ENCODE results near the gene MTERF4.

MTERF4 gene

GRCh38 chr2:241131531-241131930 is 29.4 kb upstream of the MTERF4 start:
- TF ChIP-seq EZH2 (optimal IDR thresholded peaks at IDR 0.05; ENCODE audit: low read depth, low read length) (no peak), CTCF (IDR thresholded peaks at IDR 0.05; ENCODE audit: low read length) (no peak), EZH2phosphoT487 (IDR thresholded peaks at IDR 0.05; ENCODE audit: low read length) (no peak)
- Histone ChIP-seq H3K9me2 (replicated peaks; ENCODE audit: insufficient read depth, low read length) (no peaks in the 10 kb centered on the region), H3K36me3 (replicated peaks; ENCODE audit: insufficient read depth, low read length) (no peaks in the 10 kb centered on the region), H3K27ac (ENCODE audit: low read length) (no peak overlapping the region), H3K4me1 (ENCODE audit: low read length) (no peaks in the 10 kb centered on the region), H3K4me3 (ENCODE audit: low read length) (no peak overlapping the region), H4K20me1 (ENCODE audit: insufficient read depth, low read length) (no peaks in the 10 kb centered on the region), H3F3A (ENCODE audit: insufficient read depth, low read length) (no peaks in the 10 kb centered on the region), H3K4me2 (ENCODE audit: low read depth, low read length) (no peak overlapping the region), H3K27me3 (replicated peaks; ENCODE audit: insufficient read depth, low read length) (no peaks in the 10 kb centered on the region), H3K9me3 (replicated peaks; ENCODE audit: insufficient read depth, low read length) (no peaks in the 10 kb centered on the region), H2AFZ (ENCODE audit: low read length) (no peak overlapping the region), H3K9ac (ENCODE audit: low read length) (no peak overlapping the region), H3K79me2 (ENCODE audit: low read length) (no peaks in the 10 kb centered on the region)
- no peak for DNase-seq

DNA sequence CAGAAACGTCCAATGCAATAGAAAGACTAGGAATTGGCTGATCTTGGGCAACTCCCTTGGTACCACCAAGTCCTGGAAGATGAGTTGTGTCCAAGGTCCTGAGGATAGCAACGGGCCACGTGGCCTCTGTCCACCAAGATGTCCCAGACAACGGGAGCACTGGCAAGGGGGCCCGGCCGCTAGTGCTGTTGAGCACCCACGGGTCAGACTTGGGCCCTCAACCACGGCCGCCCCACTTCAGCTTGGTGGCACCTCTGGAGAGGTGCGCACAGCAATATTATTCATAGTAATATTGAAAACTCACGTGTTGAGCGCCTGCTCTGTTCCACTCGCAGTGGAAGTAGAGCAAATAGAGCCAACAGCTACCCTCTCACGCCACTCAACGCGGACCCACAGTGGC is 28.2 kb upstream of the MTERF4 start:
- no peaks in the 10 kb centered on the region for H3K4me1 ChIP-seq (ENCODE audit: low read length)
- TF ChIP-seq EZH2 (optimal IDR thresholded peaks at IDR 0.05; ENCODE audit: low read depth, low read length): no peak
- TF ChIP-seq CTCF (IDR thresholded peaks at IDR 0.05; ENCODE audit: low read length): no peak
- TF ChIP-seq EZH2phosphoT487 (IDR thresholded peaks at IDR 0.05; ENCODE audit: low read length): no peak
- H2AFZ ChIP-seq (ENCODE audit: low read length): no peak overlapping the region
- H3K9ac ChIP-seq (ENCODE audit: low read length): no peak overlapping the region
- H3K9me2 ChIP-seq (replicated peaks; ENCODE audit: insufficient read depth, low read length): no peaks in the 10 kb centered on the region
- H3K27me3 ChIP-seq (replicated peaks; ENCODE audit: insufficient read depth, low read length): no peaks in the 10 kb centered on the region
- no peak overlapping the region for H3K4me3 ChIP-seq (ENCODE audit: low read length)
- DNase-seq: no peak
- no peaks in the 10 kb centered on the region for H3K79me2 ChIP-seq (ENCODE audit: low read length)
- H4K20me1 ChIP-seq (ENCODE audit: insufficient read depth, low read length): no peaks in the 10 kb centered on the region
- H3F3A ChIP-seq (ENCODE audit: insufficient read depth, low read length): no peaks in the 10 kb centered on the region
- no peaks in the 10 kb centered on the region for H3K36me3 ChIP-seq (replicated peaks; ENCODE audit: insufficient read depth, low read length)
- H3K27ac ChIP-seq (ENCODE audit: low read length): no peak overlapping the region
- H3K9me3 ChIP-seq (replicated peaks; ENCODE audit: insufficient read depth, low read length): no peaks in the 10 kb centered on the region
- no peak overlapping the region for H3K4me2 ChIP-seq (ENCODE audit: low read depth, low read length)

DNA sequence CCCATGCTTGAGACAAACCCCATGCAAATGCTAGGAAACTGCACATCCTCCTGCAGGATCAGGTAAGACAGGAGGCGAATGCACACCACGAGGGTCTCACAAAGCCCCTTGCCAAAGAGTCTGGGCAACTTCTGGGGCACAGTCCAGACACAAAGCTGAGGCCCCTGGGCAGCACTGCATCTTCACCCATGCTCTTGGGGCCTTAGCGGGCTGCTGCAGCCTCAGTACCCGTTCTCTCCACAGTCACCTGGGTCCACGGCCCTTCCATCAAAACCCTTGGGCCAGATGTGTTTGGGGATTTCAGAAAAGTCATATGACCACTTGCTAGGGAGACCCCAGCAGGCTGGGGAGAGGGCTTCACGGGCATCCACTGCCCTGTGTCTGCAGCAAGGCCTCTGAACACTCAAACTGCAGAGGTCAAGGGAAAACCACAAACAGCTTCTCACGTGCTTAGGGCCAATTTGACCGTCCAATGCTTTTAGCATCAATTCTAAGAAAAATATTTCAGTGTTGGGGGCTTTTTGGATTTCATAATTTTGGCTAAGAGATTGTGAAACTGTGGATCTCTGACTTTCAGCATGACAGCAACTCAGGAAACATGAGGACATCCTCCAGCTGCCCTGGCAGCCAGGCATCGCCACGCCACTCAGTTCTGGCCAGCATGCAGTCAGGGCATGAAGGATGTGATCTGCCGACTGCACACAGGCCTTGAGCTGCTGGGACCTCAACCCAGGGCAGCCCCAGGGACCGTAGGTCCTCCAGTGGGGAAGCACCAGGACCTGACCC is 27.2 kb upstream of the MTERF4 start:
- Histone ChIP-seq H3K4me1 (ENCODE audit: low read length) (no peaks in the 10 kb centered on the region), H3K27ac (ENCODE audit: low read length) (no peak overlapping the region), H3K79me2 (ENCODE audit: low read length) (no peaks in the 10 kb centered on the region), H4K20me1 (ENCODE audit: insufficient read depth, low read length) (no peaks in the 10 kb centered on the region), H3K4me2 (ENCODE audit: low read depth, low read length) (no peak overlapping the region), H3K9me2 (replicated peaks; ENCODE audit: insufficient read depth, low read length) (no peaks in the 10 kb centered on the region), H3K27me3 (replicated peaks; ENCODE audit: insufficient read depth, low read length) (no peaks in the 10 kb centered on the region), H3K9ac (ENCODE audit: low read length) (no peak overlapping the region), H3K36me3 (replicated peaks; ENCODE audit: insufficient read depth, low read length) (no peaks in the 10 kb centered on the region), H3K4me3 (ENCODE audit: low read length) (no peak overlapping the region), H2AFZ (ENCODE audit: low read length) (no peak overlapping the region), H3K9me3 (replicated peaks; ENCODE audit: insufficient read depth, low read length) (no peaks in the 10 kb centered on the region), H3F3A (ENCODE audit: insufficient read depth, low read length) (no peaks in the 10 kb centered on the region)
- TF ChIP-seq EZH2 (optimal IDR thresholded peaks at IDR 0.05; ENCODE audit: low read depth, low read length): no peak
- no peak for TF ChIP-seq EZH2phosphoT487 (IDR thresholded peaks at IDR 0.05; ENCODE audit: low read length)
- TF ChIP-seq CTCF (IDR thresholded peaks at IDR 0.05; ENCODE audit: low read length): no peak
- no peak for DNase-seq

Data from MM.1S (cell line).